ENCODE results near the gene BBIP1. TPM values are rescaled to one million over a fixed set of nuclear protein-coding genes. Genes with fewer than 3 reads are reported as not detected.

The BBIP1 gene
- polyA plus RNA-seq, 3 donors, result 16.2 to 41.1 (median 26.6) TPM

GRCh38 chr10:110967009-110967630 is 48.1 kb upstream of the BBIP1 start:
- no CpG with 5 or more reads among the region's 3 CpGs for WGBS (ENCODE audit: insufficient coverage)
- Histone ChIP-seq H2AFZ (ENCODE audit: insufficient read depth, low read depth, low read length, poor library complexity, severe bottlenecking) (no peak overlapping the region), H3K27ac (ENCODE audit: low read depth in 1 of 2, low read length in 2 of 2) (peak overlapping the region in 1 of 2 donors; percentile 5), H3K79me2 (ENCODE audit: insufficient read depth, low read length) (peaks cover 99% of the 10 kb centered on the region), H3K9ac (ENCODE audit: insufficient read depth, low read length, poor library complexity, severe bottlenecking) (no peak overlapping the region), H4K20me1 (ENCODE audit: insufficient read depth, low read length) (peaks cover 98% of the 10 kb centered on the region), H3K4me2 (replicated peaks; ENCODE audit: extremely low read depth, low read length, poor library complexity, severe bottlenecking) (no peak overlapping the region), H3K9me3 (replicated peaks in 1 of 2; ENCODE audit: control insufficient read depth in 1 of 2, insufficient read depth in 1 of 2, low read length in 2 of 2) (no peaks in the 10 kb centered on the region), H3K4me3 (replicated peaks in 1 of 3; ENCODE audit: low read depth in 2 of 3, low read length in 3 of 3) (no peak overlapping the region), H3K4me1 (ENCODE audit: control insufficient read depth in 1 of 2, insufficient read depth in 2 of 2, low read length in 2 of 2) (no peaks in the 10 kb centered on the region), H3K36me3 (replicated peaks in 1 of 2; ENCODE audit: control insufficient read depth in 1 of 2, insufficient read depth in 2 of 2, low read length in 2 of 2) (peaks cover 5 to 24% of the 10 kb centered on the region in 2 donors), H3K27me3 (ENCODE audit: control insufficient read depth in 2 of 2, insufficient read depth in 2 of 2, low read length in 2 of 2) (no peaks in the 10 kb centered on the region)
- H3K9me3 Mint-ChIP-seq, result no peaks in the 10 kb centered on the region
- no peaks in the 10 kb centered on the region for H3K27me3 Mint-ChIP-seq (ENCODE audit: low read depth in 3 of 3)
- H3K4me1 Mint-ChIP-seq, result peaks cover 29% of the 10 kb centered on the region
- H3K4me3 Mint-ChIP-seq, result no peak overlapping the region
- TF ChIP-seq CTCF (IDR thresholded peaks at IDR 0.05), result no peak
- DNase-seq, result no peak
- H3K27ac Mint-ChIP-seq, result peak overlapping the region in 2 of 7 donors; percentile 2 to 10
- peaks cover 9 to 17% of the 10 kb centered on the region in 2 donors for H3K36me3 Mint-ChIP-seq
- intact Hi-C loops (cut with micrococcal nuclease), result no loop called here

- intact Hi-C loops (cut with micrococcal nuclease), result no loop called here
- Histone ChIP-seq H3K4me1 (ENCODE audit: control insufficient read depth in 1 of 2, insufficient read depth in 2 of 2, low read length in 2 of 2) (no peaks in the 10 kb centered on the region), H3K27ac (ENCODE audit: low read depth in 1 of 2, low read length in 2 of 2) (no peak overlapping the region), H4K20me1 (ENCODE audit: insufficient read depth, low read length) (peaks cover 100% of the 10 kb centered on the region), H3K36me3 (replicated peaks in 1 of 2; ENCODE audit: control insufficient read depth in 1 of 2, insufficient read depth in 2 of 2, low read length in 2 of 2) (peaks cover 5 to 24% of the 10 kb centered on the region in 2 donors), H3K4me3 (replicated peaks in 1 of 3; ENCODE audit: low read depth in 2 of 3, low read length in 3 of 3) (no peak overlapping the region), H3K79me2 (ENCODE audit: insufficient read depth, low read length) (peaks cover 99% of the 10 kb centered on the region), H3K9me3 (replicated peaks in 1 of 2; ENCODE audit: control insufficient read depth in 1 of 2, insufficient read depth in 1 of 2, low read length in 2 of 2) (no peaks in the 10 kb centered on the region), H2AFZ (ENCODE audit: insufficient read depth, low read depth, low read length, poor library complexity, severe bottlenecking) (no peak overlapping the region), H3K9ac (ENCODE audit: insufficient read depth, low read length, poor library complexity, severe bottlenecking) (no peak overlapping the region), H3K27me3 (ENCODE audit: control insufficient read depth in 2 of 2, insufficient read depth in 2 of 2, low read length in 2 of 2) (no peaks in the 10 kb centered on the region), H3K4me2 (replicated peaks; ENCODE audit: extremely low read depth, low read length, poor library complexity, severe bottlenecking) (no peak overlapping the region)
- Mint-ChIP-seq H3K4me1 (peaks cover 25% of the 10 kb centered on the region), H3K4me3 (no peak overlapping the region), H3K36me3 (peaks cover 9 to 17% of the 10 kb centered on the region in 2 donors), H3K27ac (no peak overlapping the region), H3K9me3 (no peaks in the 10 kb centered on the region), H3K27me3 (ENCODE audit: low read depth in 3 of 3) (no peaks in the 10 kb centered on the region)
- WGBS (ENCODE audit: insufficient coverage), result no CpG with 5 or more reads among the region's 1 CpG
- TF ChIP-seq CTCF (IDR thresholded peaks at IDR 0.05), result no peak
- no peak for DNase-seq
Observed at GRCh38 chr10:110966146-110966545, 47.2 kb upstream of the BBIP1 start.

All from CD14-positive monocyte (primary cell).